ENCODE measurements around the gene MYOG. TPM values are rescaled to one million over a fixed set of nuclear protein-coding genes. Genes with fewer than 3 reads are reported as not detected.
A peak's percentile ranks its signal among the peaks of the same experiment; 100 is the strongest.

The MYOG gene
- total RNA-seq, 1 experiment from 2014 or later = not detected

GRCh38 chr1:203063287-203063686 lies 22.5 kb downstream of the MYOG start:
- no peaks in the 10 kb centered on the region for H3K27me3 Mint-ChIP-seq (ENCODE audit: low read depth)
- no peak for DNase-seq
- no peak overlapping the region for H2BK120ac ChIP-seq (ENCODE audit: low read depth, low read length, poor library complexity, severe bottlenecking)
- no peak overlapping the region for H2AFZ ChIP-seq (ENCODE audit: low read length)
- no peaks in the 10 kb centered on the region for H3K79me2 ChIP-seq (ENCODE audit: insufficient read depth, low read length)
- H4K20me1 ChIP-seq (ENCODE audit: control insufficient read depth, insufficient read depth, insufficient read length) = no peaks in the 10 kb centered on the region
- H2BK15ac ChIP-seq (ENCODE audit: low read depth, low read length) = no peak overlapping the region
- peak overlapping the region in 1 of 3 experiments; percentile 26; a peak in 1 of 7 replicates for H3K27ac Mint-ChIP-seq
- no peak overlapping the region for H3K4me3 Mint-ChIP-seq
- no peak overlapping the region for H3K4ac ChIP-seq (ENCODE audit: low read depth, low read length)
- H3K9me3 ChIP-seq (ENCODE audit: control insufficient read depth, low read depth, low read length) = no peaks in the 10 kb centered on the region
- no peaks in the 10 kb centered on the region for H3K4me1 ChIP-seq (ENCODE audit: insufficient read depth, low read length)
- no peak overlapping the region for H3K23ac ChIP-seq (ENCODE audit: insufficient read length, low read depth, low read length)
- peaks cover 12 to 33% (median 33%) of the 10 kb centered on the region in 3 experiments for H3K36me3 Mint-ChIP-seq (ENCODE audit: insufficient read depth in 1 of 3, low read depth in 3 of 3)
- H2BK5ac ChIP-seq (ENCODE audit: insufficient read length, low read length) = no peak overlapping the region
- no peak overlapping the region for H3T11ph ChIP-seq (ENCODE audit: low read length)
- H3K23me2 ChIP-seq (ENCODE audit: insufficient read length, low read depth, low read length, poor library complexity, severe bottlenecking) = no peaks in the 10 kb centered on the region
- H4K91ac ChIP-seq (ENCODE audit: insufficient read length, low read depth, low read length) = no peak overlapping the region
- no peak overlapping the region for H3K27ac ChIP-seq (ENCODE audit: insufficient read length, low read depth, low read length)
- WGBS (ENCODE audit: extremely low coverage, insufficient read length, low lambda C conversion rate) = no CpG with 5 or more reads among the region's 8 CpGs
- no peak overlapping the region for H3K9ac ChIP-seq (ENCODE audit: extremely low read depth, insufficient read length, low read length)
- H3K56ac ChIP-seq (ENCODE audit: insufficient read length, low read depth, low read length) = no peak overlapping the region
- no peak overlapping the region for H2BK12ac ChIP-seq (ENCODE audit: insufficient read length, low read depth, low read length)
- H3K4me2 ChIP-seq (ENCODE audit: insufficient read depth, insufficient read length, low read length) = no peak overlapping the region
- H3K18ac ChIP-seq (ENCODE audit: insufficient read length, low read depth, low read length) = no peak overlapping the region
- no peak overlapping the region for H4K8ac ChIP-seq (replicated peaks; ENCODE audit: insufficient read length, low read depth, low read length)
- no peak for TF ChIP-seq CTCF (conservative IDR thresholded peaks at IDR 0.05)
- no peak overlapping the region for H3K14ac ChIP-seq (ENCODE audit: insufficient read depth, low read length)
- peaks cover 0 to 2% of the 10 kb centered on the region in 2 experiments; a peak in 1 of 4 replicates for H3K4me1 Mint-ChIP-seq
- no peaks in the 10 kb centered on the region for H3K27me3 ChIP-seq (ENCODE audit: insufficient read depth, low read length)
- no peaks in the 10 kb centered on the region for H3K79me1 ChIP-seq (ENCODE audit: insufficient read depth, low read depth, low read length, poor library complexity, severe bottlenecking)
- no peak overlapping the region for H2AK5ac ChIP-seq (ENCODE audit: insufficient read length, low read length)
- H2BK20ac ChIP-seq (ENCODE audit: low read depth, low read length, poor library complexity, severe bottlenecking) = no peak overlapping the region
- peaks cover 2 to 3% of the 10 kb centered on the region in 2 experiments; a peak in 2 of 5 replicates for H3K9me3 Mint-ChIP-seq
- no peak overlapping the region for H4K5ac ChIP-seq (ENCODE audit: insufficient read length, low read depth, low read length)
